GM23338 (cell line): ENCODE measurements around the gene ZNF212. TPM values are rescaled to one million over a fixed set of nuclear protein-coding genes. Genes with fewer than 3 reads are reported as not detected.

ENCODE experiments used
- ATAC-seq: fragments of 200-7000 bp; cut with Tn5 transposase; 3 replicates; pipeline ENCODE4 v1.9.1; 2020
- DNase-seq: peaks from one replicate; pipeline ENCODE4 v3.0.0-alpha.2; 2015; ENCODE audit warnings: low spot score
- H2AFZ ChIP-seq: fragments of 200-600 bp; sonication (generic); 2 replicates; pipeline ENCODE4 v1.8.0; 2016; ENCODE audit warnings: antibody characterized with exemption, mild to moderate bottlenecking, moderate library complexity
- H3F3A ChIP-seq: fragments of 200-600 bp; sonication (generic); replicated peaks from 2 replicates; pipeline ENCODE4 v1.8.0; 2017; ENCODE audit warnings: antibody characterized with exemption, mixed run types, low read depth
- H3K27ac ChIP-seq: fragments of 200-600 bp; sonication (generic); 2 replicates; pipeline ENCODE4 v1.6.1; 2016; ENCODE audit warnings: low read depth
- H3K27me3 ChIP-seq: fragments of 200-600 bp; sonication (generic); 2 replicates; pipeline ENCODE4 v1.8.0; 2016; ENCODE audit warnings: mild to moderate bottlenecking, mixed run types, moderate library complexity; ENCODE audit not compliant: insufficient read depth
- H3K36me3 ChIP-seq: fragments of 200-600 bp; sonication (generic); 2 replicates; pipeline ENCODE4 v1.8.0; 2016; ENCODE audit warnings: mild to moderate bottlenecking; ENCODE audit not compliant: insufficient read depth
- H3K4me1 ChIP-seq: fragments of 200-600 bp; sonication (generic); 2 replicates; pipeline ENCODE4 v1.8.0; 2016; ENCODE audit warnings: mild to moderate bottlenecking, moderate library complexity; ENCODE audit not compliant: insufficient read depth
- H3K4me2 ChIP-seq: fragments of 200-600 bp; sonication (generic); 2 replicates; pipeline ENCODE4 v1.7.1; 2017; ENCODE audit warnings: mixed run types
- H3K4me3 ChIP-seq: fragments of 200-600 bp; sonication (generic); 2 replicates; pipeline ENCODE4 v1.6.1; 2016; ENCODE audit warnings: mixed run types
- H3K79me2 ChIP-seq: fragments of 200-600 bp; sonication (generic); replicated peaks from 2 replicates; pipeline ENCODE4 v1.8.0; 2017; ENCODE audit warnings: mild to moderate bottlenecking; ENCODE audit not compliant: insufficient read depth
- H3K9me2 ChIP-seq: fragments of 200-600 bp; sonication (generic); 2 replicates; pipeline ENCODE4 v1.8.0; 2017; ENCODE audit not compliant: insufficient read depth
- H4K20me1 ChIP-seq: fragments of 200-600 bp; sonication (generic); replicated peaks from 2 replicates; pipeline ENCODE4 v1.8.0; 2017; ENCODE audit warnings: mild to moderate bottlenecking; ENCODE audit not compliant: insufficient read depth
- H3K27ac Mint-ChIP-seq: 2 replicates; pipeline ENCODE4 v1.8.0; 2020; ENCODE audit warnings: inconsistent platforms, mild to moderate bottlenecking, moderate library complexity, mixed read lengths
- H3K27me3 Mint-ChIP-seq: 3 replicates; pipeline ENCODE4 v1.8.0; 2022; ENCODE audit warnings: low read depth, mild to moderate bottlenecking, moderate library complexity, mixed read lengths, inconsistent platforms; ENCODE audit not compliant: insufficient read depth, poor library complexity
- H3K36me3 Mint-ChIP-seq: 3 replicates; pipeline ENCODE4 v1.8.0; 2021; ENCODE audit warnings: low read depth, mild to moderate bottlenecking, inconsistent platforms, moderate library complexity, mixed read lengths
- H3K4me1 Mint-ChIP-seq: 3 replicates; pipeline ENCODE4 v1.8.0; 2020; ENCODE audit warnings: mild to moderate bottlenecking, inconsistent platforms, mixed read lengths
- H3K4me3 Mint-ChIP-seq: 3 replicates; pipeline ENCODE4 v1.8.0; 2021; ENCODE audit warnings: moderate library complexity, mild to moderate bottlenecking, inconsistent platforms, mixed read lengths
- H3K9me3 Mint-ChIP-seq: 3 replicates; pipeline ENCODE4 v1.8.0; 2020; ENCODE audit warnings: moderate library complexity, mild to moderate bottlenecking, inconsistent platforms, mixed read lengths
- EZH2phosphoT487 ChIP-seq: fragments of 200-600 bp; sonication (generic); IDR thresholded peaks from one replicate; pipeline ENCODE4 v1.8.1; 2018; ENCODE audit warnings: antibody characterized with exemption; ENCODE audit not compliant: unreplicated experiment
- NANOG ChIP-seq: IDR thresholded peaks from 2 replicates; pipeline ENCODE4 v1.6.1; 2016; ENCODE audit warnings: antibody characterized with exemption, borderline replicate concordance
- POLR2AphosphoS5 ChIP-seq: IDR thresholded peaks from 2 replicates; pipeline ENCODE4 v1.6.1; 2016; ENCODE audit warnings: antibody characterized with exemption, low read depth
- STAT1 ChIP-seq: IDR thresholded peaks from one replicate; pipeline ENCODE4 v1.6.1; 2016; ENCODE audit warnings: antibody characterized with exemption; ENCODE audit not compliant: unreplicated experiment
- ZNF331 ChIP-seq: fragments of 250-450 bp; sonication (Bioruptor Pico); IDR thresholded peaks from 2 replicates; pipeline ENCODE4 v1.5.0; 2020; ENCODE audit warnings: low read depth, mild to moderate bottlenecking, moderate library complexity
- polyA plus RNA-seq: library from polyadenylated mRNA; unstranded; fragments of >200 nt; fragmentation: Nextera tagmentation; extraction: Ambion mirVana; gene quantifications from 2 replicates; pipeline ENCODE4 v1.2.1, GENCODE V29; 2016
- total RNA-seq: library from RNA; depleted of rRNA; stranded (reverse); fragments of >200 nt; shearing (Covaris generic); gene quantifications from 2 replicates; pipeline ENCODE4 v1.2.3, GENCODE V29; 2014
- TF ChIP-seq, protein P1 (sequence below): IDR thresholded peaks from one replicate; pipeline ENCODE4 v1.6.1; 2018; ENCODE audit warnings: antibody characterized with exemption; ENCODE audit not compliant: unreplicated experiment
- TF ChIP-seq, protein P2 (sequence below), 2 experiments: fragments of 200-600 bp in 1 of 2; sonication (generic) in 1 of 2; conservative IDR thresholded peaks; 2 replicates each; pipeline versions ENCODE4 v1.5.1 to v1.6.1; 2016 to 2017; ENCODE audit warnings: antibody characterized with exemption in 2 of 2, low read depth in 2 of 2, mild to moderate bottlenecking in 2 of 2, moderate library complexity in 1 of 2
- TF ChIP-seq, protein P3 (sequence below): fragments of 250-450 bp; sonication (Bioruptor Pico); IDR thresholded peaks from 2 replicates; pipeline ENCODE4 v1.5.0; 2020; ENCODE audit warnings: mild to moderate bottlenecking, moderate library complexity

Gene ZNF212
- total and polyA plus RNA-seq, 2 experiments from 2014 or later: 10.8 to 18.9 TPM

DNA sequence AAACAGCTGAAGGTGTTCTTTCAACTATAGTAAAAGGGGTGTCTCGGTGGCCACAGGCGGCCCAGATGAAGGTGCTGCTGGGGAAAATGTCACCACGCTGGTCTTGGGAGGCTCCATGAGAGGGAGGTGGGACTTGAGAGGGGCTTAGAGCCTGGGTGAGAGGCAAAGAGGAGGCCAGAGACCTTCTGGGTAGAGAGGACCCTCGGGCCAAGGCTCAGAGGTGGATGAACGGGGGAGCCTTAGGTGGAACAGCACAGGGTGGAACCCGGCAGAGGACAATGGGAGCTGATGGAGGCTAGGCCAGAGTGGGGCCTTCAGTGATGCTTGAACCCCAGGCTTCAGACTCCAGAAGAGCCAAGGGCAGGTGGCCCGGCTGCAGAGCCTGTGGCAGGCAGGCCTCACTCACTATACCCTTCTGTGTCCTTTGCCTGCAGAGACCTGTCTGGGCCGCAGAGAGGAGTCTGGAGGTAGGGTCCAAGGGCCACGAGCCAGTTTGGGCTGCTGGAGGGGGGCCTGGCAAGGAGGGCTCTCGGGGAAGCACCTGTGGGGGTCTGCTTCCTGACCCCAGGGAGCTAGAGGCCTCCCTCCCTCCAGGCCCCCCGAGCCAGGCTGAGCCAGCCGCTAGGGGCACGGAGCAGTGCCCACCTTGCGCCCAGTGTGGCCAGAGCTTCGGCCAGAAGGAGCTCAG lies 54.6 kb downstream of the ZNF212 start (continued):
- TF ChIP-seq, protein P1, sequence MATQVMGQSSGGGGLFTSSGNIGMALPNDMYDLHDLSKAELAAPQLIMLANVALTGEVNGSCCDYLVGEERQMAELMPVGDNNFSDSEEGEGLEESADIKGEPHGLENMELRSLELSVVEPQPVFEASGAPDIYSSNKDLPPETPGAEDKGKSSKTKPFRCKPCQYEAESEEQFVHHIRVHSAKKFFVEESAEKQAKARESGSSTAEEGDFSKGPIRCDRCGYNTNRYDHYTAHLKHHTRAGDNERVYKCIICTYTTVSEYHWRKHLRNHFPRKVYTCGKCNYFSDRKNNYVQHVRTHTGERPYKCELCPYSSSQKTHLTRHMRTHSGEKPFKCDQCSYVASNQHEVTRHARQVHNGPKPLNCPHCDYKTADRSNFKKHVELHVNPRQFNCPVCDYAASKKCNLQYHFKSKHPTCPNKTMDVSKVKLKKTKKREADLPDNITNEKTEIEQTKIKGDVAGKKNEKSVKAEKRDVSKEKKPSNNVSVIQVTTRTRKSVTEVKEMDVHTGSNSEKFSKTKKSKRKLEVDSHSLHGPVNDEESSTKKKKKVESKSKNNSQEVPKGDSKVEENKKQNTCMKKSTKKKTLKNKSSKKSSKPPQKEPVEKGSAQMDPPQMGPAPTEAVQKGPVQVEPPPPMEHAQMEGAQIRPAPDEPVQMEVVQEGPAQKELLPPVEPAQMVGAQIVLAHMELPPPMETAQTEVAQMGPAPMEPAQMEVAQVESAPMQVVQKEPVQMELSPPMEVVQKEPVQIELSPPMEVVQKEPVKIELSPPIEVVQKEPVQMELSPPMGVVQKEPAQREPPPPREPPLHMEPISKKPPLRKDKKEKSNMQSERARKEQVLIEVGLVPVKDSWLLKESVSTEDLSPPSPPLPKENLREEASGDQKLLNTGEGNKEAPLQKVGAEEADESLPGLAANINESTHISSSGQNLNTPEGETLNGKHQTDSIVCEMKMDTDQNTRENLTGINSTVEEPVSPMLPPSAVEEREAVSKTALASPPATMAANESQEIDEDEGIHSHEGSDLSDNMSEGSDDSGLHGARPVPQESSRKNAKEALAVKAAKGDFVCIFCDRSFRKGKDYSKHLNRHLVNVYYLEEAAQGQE: no peak
- TF ChIP-seq, protein P2, sequence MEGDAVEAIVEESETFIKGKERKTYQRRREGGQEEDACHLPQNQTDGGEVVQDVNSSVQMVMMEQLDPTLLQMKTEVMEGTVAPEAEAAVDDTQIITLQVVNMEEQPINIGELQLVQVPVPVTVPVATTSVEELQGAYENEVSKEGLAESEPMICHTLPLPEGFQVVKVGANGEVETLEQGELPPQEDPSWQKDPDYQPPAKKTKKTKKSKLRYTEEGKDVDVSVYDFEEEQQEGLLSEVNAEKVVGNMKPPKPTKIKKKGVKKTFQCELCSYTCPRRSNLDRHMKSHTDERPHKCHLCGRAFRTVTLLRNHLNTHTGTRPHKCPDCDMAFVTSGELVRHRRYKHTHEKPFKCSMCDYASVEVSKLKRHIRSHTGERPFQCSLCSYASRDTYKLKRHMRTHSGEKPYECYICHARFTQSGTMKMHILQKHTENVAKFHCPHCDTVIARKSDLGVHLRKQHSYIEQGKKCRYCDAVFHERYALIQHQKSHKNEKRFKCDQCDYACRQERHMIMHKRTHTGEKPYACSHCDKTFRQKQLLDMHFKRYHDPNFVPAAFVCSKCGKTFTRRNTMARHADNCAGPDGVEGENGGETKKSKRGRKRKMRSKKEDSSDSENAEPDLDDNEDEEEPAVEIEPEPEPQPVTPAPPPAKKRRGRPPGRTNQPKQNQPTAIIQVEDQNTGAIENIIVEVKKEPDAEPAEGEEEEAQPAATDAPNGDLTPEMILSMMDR (conservative IDR thresholded peaks at IDR 0.05; ENCODE audit: low read depth in 2 of 2): no peak
- TF ChIP-seq STAT1: no peak
- no peak for TF ChIP-seq ZNF331 (CRISPR knock-in tag)

GRCh38 chr7:149294634-149295480 lies 55.4 kb downstream of the ZNF212 start:
- Mint-ChIP-seq H3K4me1 (peaks cover 4% of the 10 kb centered on the region; the same call in 1 of the 3 replicates), H3K27me3 (peaks cover 12% of the 10 kb centered on the region)
- TF ChIP-seq EZH2phosphoT487: no peak
- TF ChIP-seq POLR2AphosphoS5: no peak
- TF ChIP-seq, protein P3, sequence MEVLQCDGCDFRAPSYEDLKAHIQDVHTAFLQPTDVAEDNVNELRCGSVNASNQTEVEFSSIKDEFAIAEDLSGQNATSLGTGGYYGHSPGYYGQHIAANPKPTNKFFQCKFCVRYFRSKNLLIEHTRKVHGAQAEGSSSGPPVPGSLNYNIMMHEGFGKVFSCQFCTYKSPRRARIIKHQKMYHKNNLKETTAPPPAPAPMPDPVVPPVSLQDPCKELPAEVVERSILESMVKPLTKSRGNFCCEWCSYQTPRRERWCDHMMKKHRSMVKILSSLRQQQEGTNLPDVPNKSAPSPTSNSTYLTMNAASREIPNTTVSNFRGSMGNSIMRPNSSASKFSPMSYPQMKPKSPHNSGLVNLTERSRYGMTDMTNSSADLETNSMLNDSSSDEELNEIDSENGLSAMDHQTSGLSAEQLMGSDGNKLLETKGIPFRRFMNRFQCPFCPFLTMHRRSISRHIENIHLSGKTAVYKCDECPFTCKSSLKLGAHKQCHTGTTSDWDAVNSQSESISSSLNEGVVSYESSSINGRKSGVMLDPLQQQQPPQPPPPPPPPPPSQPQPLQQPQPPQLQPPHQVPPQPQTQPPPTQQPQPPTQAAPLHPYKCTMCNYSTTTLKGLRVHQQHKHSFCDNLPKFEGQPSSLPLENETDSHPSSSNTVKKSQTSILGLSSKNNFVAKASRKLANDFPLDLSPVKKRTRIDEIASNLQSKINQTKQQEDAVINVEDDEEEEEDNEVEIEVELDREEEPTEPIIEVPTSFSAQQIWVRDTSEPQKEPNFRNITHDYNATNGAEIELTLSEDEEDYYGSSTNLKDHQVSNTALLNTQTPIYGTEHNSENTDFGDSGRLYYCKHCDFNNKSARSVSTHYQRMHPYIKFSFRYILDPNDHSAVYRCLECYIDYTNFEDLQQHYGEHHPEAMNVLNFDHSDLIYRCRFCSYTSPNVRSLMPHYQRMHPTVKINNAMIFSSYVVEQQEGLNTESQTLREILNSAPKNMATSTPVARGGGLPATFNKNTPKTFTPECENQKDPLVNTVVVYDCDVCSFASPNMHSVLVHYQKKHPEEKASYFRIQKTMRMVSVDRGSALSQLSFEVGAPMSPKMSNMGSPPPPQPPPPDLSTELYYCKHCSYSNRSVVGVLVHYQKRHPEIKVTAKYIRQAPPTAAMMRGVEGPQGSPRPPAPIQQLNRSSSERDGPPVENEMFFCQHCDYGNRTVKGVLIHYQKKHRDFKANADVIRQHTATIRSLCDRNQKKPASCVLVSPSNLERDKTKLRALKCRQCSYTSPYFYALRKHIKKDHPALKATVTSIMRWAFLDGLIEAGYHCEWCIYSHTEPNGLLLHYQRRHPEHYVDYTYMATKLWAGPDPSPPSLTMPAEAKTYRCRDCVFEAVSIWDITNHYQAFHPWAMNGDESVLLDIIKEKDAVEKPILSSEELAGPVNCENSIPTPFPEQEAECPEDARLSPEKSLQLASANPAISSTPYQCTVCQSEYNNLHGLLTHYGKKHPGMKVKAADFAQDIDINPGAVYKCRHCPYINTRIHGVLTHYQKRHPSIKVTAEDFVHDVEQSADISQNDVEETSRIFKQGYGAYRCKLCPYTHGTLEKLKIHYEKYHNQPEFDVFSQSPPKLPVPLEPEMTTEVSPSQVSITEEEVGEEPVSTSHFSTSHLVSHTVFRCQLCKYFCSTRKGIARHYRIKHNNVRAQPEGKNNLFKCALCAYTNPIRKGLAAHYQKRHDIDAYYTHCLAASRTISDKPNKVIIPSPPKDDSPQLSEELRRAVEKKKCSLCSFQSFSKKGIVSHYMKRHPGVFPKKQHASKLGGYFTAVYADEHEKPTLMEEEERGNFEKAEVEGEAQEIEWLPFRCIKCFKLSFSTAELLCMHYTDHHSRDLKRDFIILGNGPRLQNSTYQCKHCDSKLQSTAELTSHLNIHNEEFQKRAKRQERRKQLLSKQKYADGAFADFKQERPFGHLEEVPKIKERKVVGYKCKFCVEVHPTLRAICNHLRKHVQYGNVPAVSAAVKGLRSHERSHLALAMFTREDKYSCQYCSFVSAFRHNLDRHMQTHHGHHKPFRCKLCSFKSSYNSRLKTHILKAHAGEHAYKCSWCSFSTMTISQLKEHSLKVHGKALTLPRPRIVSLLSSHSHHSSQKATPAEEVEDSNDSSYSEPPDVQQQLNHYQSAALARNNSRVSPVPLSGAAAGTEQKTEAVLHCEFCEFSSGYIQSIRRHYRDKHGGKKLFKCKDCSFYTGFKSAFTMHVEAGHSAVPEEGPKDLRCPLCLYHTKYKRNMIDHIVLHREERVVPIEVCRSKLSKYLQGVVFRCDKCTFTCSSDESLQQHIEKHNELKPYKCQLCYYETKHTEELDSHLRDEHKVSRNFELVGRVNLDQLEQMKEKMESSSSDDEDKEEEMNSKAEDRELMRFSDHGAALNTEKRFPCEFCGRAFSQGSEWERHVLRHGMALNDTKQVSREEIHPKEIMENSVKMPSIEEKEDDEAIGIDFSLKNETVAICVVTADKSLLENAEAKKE (CRISPR knock-in tag): no peak
- TF ChIP-seq, protein P2 (conservative IDR thresholded peaks at IDR 0.05; ENCODE audit: low read depth in 2 of 2): no peak
- TF ChIP-seq NANOG: no peak

More at GRCh38 chr7:149294634-149295480, 55.4 kb downstream of the ZNF212 start:
- Histone ChIP-seq H3K4me1 (no peaks in the 10 kb centered on the region), H3K27me3 (no peaks in the 10 kb centered on the region), H2AFZ (no peak overlapping the region), H3K27ac (no peak overlapping the region), H3K79me2 (no peaks in the 10 kb centered on the region), H3K4me3 (no peak overlapping the region), H3F3A (no peaks in the 10 kb centered on the region), H3K9me2 (no peaks in the 10 kb centered on the region), H3K4me2 (no peak overlapping the region), H3K36me3 (no peaks in the 10 kb centered on the region), H4K20me1 (no peaks in the 10 kb centered on the region)
- no peak for DNase-seq
- Mint-ChIP-seq H3K27ac (no peak overlapping the region), H3K4me3 (no peak overlapping the region), H3K36me3 (peaks cover 7% of the 10 kb centered on the region; the same call in 2 of the 3 replicates), H3K9me3 (peaks cover 13% of the 10 kb centered on the region)
- no peak for ATAC-seq
